Measurements from ENCODE around the gene SCG3.

Gene SCG3

GRCh38 chr15:51758645-51759044 is 77.3 kb downstream of the SCG3 start:
- no peak for DNase-seq (ENCODE audit: low read depth in 2 of 2)

GRCh38 chr15:51759557-51760070 is 78.3 kb downstream of the SCG3 start:
- no peak for DNase-seq (ENCODE audit: low read depth in 2 of 2)

GRCh38 chr15:51760805-51761204 is 79.5 kb downstream of the SCG3 start:
- no peak for DNase-seq (ENCODE audit: low read depth in 2 of 2)

DNA sequence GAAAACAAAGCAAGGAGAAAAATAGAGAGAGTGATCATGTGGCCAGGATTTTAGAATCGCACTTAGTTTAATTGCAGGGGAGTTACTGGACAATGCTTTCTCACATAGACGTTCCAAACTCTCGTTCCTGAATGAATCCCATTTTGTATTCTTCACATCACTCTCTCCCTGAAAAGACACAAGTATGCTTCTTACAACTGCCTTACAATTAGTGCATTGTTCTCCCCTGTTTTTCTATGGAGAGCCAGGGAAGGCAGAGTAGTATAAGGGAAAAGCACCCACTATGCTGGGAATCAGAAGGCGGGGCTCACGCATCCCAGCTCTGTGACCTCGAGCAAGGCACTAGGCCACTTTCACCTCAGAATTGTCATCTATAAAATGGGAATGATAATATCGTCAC is 84.4 kb downstream of the SCG3 start:
- no peak for DNase-seq (ENCODE audit: low read depth in 2 of 2)

- no peak for DNase-seq (ENCODE audit: low read depth in 2 of 2)
These were observed 85.0 kb downstream of the SCG3 start for GRCh38 chr15:51766341-51766740.

DNA sequence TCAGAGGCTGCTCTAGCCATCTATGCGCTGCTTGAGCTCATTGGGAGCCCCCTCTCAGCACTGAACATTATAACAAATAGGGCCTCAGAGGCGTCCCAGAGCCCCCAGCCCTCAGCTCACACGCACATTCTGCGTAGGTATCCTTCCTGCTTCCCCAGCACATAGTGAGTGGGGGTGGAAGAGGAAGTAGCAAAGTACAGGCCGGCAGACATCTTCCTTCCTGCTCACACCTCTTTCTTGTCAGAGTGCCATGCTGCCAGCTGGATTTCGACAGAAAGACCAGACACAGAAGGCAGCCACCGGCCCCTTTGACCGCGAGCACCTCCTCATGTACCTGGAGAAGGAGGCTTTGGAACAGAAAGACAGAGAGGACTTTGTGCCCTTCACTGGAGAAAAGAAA is 86.7 kb downstream of the SCG3 start:
- DNase-seq (ENCODE audit: low read depth in 2 of 2) = no peak
